ENCODE results near the gene ANGPTL2. TPM values are rescaled to one million over a fixed set of nuclear protein-coding genes. Genes with fewer than 3 reads are reported as not detected.
A peak's percentile ranks its signal among the peaks of the same experiment; 100 is the strongest.

Gene ANGPTL2
- total RNA-seq, 6 donors from 2014 or later = 3.9 to 26.0 (median 7.9) TPM

DNA sequence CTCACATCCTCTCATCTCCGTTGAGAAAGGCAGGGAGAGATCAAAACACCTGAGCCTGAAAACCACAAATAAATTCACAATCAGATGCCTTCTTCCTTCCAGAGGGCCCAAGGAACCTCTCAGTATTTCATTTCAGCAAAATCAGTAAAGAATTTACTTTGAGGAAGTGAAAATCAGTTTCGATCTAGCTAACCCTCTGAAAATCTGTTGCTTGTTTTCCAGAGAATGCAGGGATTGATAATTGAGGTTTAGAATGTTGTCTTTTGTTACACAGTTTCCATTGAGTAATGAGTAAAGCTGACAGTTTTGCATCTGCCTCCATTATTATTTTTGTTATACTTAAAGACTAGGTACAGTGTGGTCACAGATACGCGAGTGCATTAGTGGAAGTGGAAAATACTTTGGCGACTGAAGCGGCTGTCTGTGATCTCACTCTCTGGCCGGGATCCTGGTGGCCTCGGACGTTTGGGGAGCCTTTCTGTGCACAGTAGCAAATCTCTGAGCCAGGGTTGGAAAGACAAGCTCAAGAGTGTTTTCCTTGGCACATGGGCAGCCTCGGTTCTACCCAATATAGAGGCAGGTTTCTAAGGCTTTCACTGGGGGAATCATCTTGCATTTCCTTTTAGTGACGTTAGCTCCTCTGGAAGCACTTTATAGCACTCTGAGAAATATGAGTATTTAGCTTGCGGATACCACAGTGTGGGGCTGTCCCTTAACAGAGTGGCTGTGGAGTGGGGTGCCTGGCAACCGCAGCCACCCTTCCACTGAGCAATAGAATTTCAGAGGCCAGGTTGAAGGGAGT, 32.2 kb upstream of the ANGPTL2 start:
- Histone ChIP-seq H3K27ac (peak overlapping the region; percentile 15 to 69 (median 48)), H3K36me3 (no peaks in the 10 kb centered on the region), H3K4me3 (no peak overlapping the region), H3K9me3 (no peaks in the 10 kb centered on the region), H3K4me1 (peaks cover 7 to 18% (median 11%) of the 10 kb centered on the region in 4 donors), H3K27me3 (no peaks in the 10 kb centered on the region)
- TF ChIP-seq EP300 (IDR thresholded peaks at IDR 0.05) (peak in 1 of 4 donors; percentile 23), POLR2AphosphoS5 (IDR thresholded peaks at IDR 0.05) (peak in 1 of 2 donors; percentile 14), POLR2A (IDR thresholded peaks at IDR 0.05) (no peak)
- 51 to 64% methylated on average over 13 of the region's 13 CpGs for WGBS, 2 donors
- ATAC-seq (ENCODE audit: low FRiP score in 2 of 2) (peak; percentile 91), DNase-seq (peak in 1 of 2 donors; percentile 76)

DNA sequence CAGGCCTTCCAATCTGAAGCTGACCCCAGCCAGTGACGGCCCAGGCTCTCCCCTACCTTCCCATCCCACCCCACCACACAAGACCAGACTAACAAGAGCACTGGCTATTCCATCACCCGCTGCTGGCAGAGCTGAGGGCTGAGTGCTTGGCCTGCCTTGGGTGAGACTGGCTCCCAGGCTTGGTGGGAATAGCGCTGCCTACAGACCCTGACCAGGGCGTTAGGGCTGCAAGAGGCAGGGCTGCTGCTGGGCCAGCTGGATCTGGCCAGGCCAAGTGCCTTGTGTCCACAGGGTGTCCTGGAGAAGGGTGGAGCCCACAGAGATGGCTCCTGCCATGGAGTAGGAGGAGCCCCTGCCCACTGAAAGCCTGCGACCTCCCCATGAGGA, 31.6 kb upstream of the ANGPTL2 start:
- DNase-seq (no peak), ATAC-seq (ENCODE audit: low FRiP score in 2 of 2) (peak; percentile 9 to 39)
- TF ChIP-seq EP300 (IDR thresholded peaks at IDR 0.05) (no peak), POLR2A (IDR thresholded peaks at IDR 0.05) (no peak), POLR2AphosphoS5 (IDR thresholded peaks at IDR 0.05) (no peak)
- TF ChIP-seq, protein P1, sequence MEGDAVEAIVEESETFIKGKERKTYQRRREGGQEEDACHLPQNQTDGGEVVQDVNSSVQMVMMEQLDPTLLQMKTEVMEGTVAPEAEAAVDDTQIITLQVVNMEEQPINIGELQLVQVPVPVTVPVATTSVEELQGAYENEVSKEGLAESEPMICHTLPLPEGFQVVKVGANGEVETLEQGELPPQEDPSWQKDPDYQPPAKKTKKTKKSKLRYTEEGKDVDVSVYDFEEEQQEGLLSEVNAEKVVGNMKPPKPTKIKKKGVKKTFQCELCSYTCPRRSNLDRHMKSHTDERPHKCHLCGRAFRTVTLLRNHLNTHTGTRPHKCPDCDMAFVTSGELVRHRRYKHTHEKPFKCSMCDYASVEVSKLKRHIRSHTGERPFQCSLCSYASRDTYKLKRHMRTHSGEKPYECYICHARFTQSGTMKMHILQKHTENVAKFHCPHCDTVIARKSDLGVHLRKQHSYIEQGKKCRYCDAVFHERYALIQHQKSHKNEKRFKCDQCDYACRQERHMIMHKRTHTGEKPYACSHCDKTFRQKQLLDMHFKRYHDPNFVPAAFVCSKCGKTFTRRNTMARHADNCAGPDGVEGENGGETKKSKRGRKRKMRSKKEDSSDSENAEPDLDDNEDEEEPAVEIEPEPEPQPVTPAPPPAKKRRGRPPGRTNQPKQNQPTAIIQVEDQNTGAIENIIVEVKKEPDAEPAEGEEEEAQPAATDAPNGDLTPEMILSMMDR (IDR thresholded peaks at IDR 0.05) = no peak
- Histone ChIP-seq H3K36me3 (no peaks in the 10 kb centered on the region), H3K4me3 (no peak overlapping the region), H3K27me3 (no peaks in the 10 kb centered on the region), H3K27ac (peak overlapping the region; percentile 15 to 69 (median 48)), H3K4me1 (peaks cover 7 to 18% (median 11%) of the 10 kb centered on the region in 4 donors), H3K9me3 (no peaks in the 10 kb centered on the region)
- WGBS, 2 donors = 85 to 92% methylated on average over 4 to 5 of the region's 5 CpGs

DNA sequence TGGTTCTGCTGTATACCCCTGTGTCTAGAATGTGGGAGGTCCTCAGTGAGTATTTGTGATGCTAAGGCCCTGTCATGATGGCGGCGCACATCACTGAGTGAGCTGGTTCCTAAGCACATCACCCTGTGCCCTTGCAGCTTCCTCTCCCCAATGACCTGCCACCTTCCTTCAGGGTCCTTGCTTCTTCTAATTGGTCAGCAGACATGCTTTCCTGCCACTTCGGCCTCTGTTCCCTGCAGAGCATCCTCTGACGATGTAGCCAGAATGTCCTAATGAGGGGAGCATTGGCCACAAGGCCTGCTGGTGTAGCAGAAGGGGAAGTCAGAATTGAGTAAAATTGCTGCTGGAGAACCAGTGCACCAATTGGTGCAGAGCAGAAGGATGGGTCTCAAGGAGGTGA, 31.1 kb upstream of the ANGPTL2 start:
- H3K36me3 ChIP-seq = no peaks in the 10 kb centered on the region
- no peak for DNase-seq
- no peak overlapping the region for H3K4me3 ChIP-seq
- ATAC-seq (ENCODE audit: low FRiP score in 2 of 2) = no peak
- H3K9me3 ChIP-seq = no peaks in the 10 kb centered on the region
- no peak overlapping the region for H3K27ac ChIP-seq
- no peaks in the 10 kb centered on the region for H3K27me3 ChIP-seq
- peaks cover 7 to 18% (median 11%) of the 10 kb centered on the region in 4 donors for H3K4me1 ChIP-seq
- 86 to 95% methylated on average over 4 of the region's 4 CpGs for WGBS, 2 donors
- TF ChIP-seq, protein P1 (IDR thresholded peaks at IDR 0.05) = no peak
- TF ChIP-seq POLR2A (IDR thresholded peaks at IDR 0.05) = no peak
- TF ChIP-seq EP300 (IDR thresholded peaks at IDR 0.05) = no peak
- TF ChIP-seq POLR2AphosphoS5 (IDR thresholded peaks at IDR 0.05) = no peak

DNA sequence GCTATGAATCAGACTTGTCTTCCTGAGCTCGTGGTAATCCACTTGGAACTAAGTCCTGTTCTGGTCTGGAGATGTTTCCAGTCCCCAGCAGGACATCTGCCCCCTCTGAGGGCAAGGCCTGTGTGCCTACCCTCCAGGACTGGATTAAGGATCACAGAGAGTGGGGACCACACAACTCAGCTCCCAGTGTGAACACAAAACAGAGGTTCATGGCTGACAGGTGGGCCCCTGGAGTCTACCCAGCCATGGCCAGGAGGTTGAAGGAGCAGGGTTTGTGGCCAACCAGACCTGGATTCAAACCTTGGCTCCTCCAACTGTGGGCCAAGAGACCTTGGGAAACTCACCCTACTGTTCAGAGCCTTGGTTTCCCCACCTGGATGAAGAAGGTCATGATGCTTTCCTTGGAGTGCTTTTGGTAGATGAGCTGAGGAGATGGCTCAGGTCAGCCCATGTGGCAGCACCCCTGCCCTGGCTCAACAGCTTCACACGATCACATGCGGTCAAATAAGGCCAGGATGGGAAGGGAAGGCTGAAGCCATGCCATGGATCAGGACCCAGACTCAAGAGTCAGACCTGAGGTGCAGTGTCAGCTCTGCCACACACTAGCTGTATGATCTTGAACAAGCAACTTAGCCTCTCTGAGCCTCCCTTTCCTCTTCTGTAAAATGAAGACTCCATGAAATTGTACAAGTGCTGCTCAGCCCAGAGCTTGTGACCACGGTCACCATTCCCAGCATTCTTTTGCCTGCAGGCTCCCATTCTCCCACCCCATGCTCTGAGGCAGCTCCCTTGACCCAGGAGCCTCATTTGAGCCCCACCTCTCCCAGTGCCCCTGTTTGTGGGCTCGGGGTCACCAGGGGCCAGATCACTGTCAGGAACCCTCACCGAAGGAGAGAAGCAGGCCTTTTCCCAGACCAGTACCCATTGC, 27.3 kb upstream of the ANGPTL2 start:
- Histone ChIP-seq H3K27me3 (no peaks in the 10 kb centered on the region), H3K27ac (no peak overlapping the region), H3K36me3 (no peaks in the 10 kb centered on the region), H3K4me3 (no peak overlapping the region), H3K4me1 (peaks cover 0 to 10% (median 5%) of the 10 kb centered on the region in 4 donors), H3K9me3 (no peaks in the 10 kb centered on the region)
- WGBS, 2 donors = 84 to 86% methylated on average over 6 of the region's 6 CpGs
- TF ChIP-seq EP300 (IDR thresholded peaks at IDR 0.05) = no peak
- no peak for TF ChIP-seq POLR2A (IDR thresholded peaks at IDR 0.05)
- no peak for TF ChIP-seq POLR2AphosphoS5 (IDR thresholded peaks at IDR 0.05)
- TF ChIP-seq, protein P1 (IDR thresholded peaks at IDR 0.05) = no peak
- ATAC-seq (ENCODE audit: low FRiP score in 2 of 2) (no peak), DNase-seq (no peak)

DNA sequence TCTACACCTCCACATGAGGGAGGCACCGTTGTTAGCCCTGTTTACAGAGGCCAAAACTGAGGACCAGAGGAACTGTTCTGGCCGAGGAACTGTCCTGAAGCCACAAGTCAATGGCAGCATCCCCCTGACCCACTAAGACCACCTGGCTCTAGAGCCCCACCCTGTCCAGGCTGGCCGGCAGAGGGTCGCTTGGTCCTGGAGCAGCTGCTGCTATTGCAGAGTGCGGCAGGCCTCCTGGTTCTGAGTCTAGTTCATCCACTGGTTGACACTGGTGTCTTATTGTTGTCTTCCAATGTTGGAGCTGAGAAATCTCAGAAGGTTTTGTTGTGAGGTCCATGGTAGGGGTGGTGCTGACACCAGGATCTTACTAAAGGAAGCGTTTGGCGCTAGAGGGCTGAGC, 26.6 kb upstream of the ANGPTL2 start:
- no peaks in the 10 kb centered on the region for H3K9me3 ChIP-seq
- H3K36me3 ChIP-seq = no peaks in the 10 kb centered on the region
- WGBS, 2 donors = 96 to 98% methylated on average over 6 to 7 of the region's 7 CpGs
- DNase-seq = no peak
- no peak overlapping the region for H3K27ac ChIP-seq
- H3K4me1 ChIP-seq = peaks cover 0 to 4% (median 3%) of the 10 kb centered on the region in 4 donors
- ATAC-seq (ENCODE audit: low FRiP score in 2 of 2) = no peak
- no peak overlapping the region for H3K4me3 ChIP-seq
- no peaks in the 10 kb centered on the region for H3K27me3 ChIP-seq
- TF ChIP-seq POLR2AphosphoS5 (IDR thresholded peaks at IDR 0.05) (no peak), EP300 (IDR thresholded peaks at IDR 0.05) (no peak), POLR2A (IDR thresholded peaks at IDR 0.05) (no peak)
- TF ChIP-seq, protein P1 (IDR thresholded peaks at IDR 0.05) = no peak
